ENCODE measurements around the gene YBX1.
"Not testable (repeated sequence)": the region's sequence is repeated elsewhere in the genome, so short reads cannot be mapped to it uniquely, and the experiment has no call there.

Gene YBX1

GRCh38 chr1:42750041-42750440, 67.8 kb downstream of the YBX1 start:
- DNase-seq (ENCODE audit: low spot score): no peak

- DNase-seq (ENCODE audit: low spot score): not testable (repeated sequence)
Measured at GRCh38 chr1:42751511-42752070, 69.4 kb downstream of the YBX1 start.

- no peak for DNase-seq (ENCODE audit: low spot score)
Measured at GRCh38 chr1:42752284-42752683, 70.1 kb downstream of the YBX1 start.

GRCh38 chr1:42753070-42753469, 70.9 kb downstream of the YBX1 start:
- no peak for DNase-seq (ENCODE audit: low spot score)
